NCI-H1417 (cell line): Measurements from ENCODE around the gene GJD2.

ENCODE experiments used
- DNase-seq, 3 experiments: peaks; one replicate each; lab custom pipeline; 2025; lab: John Stamatoyannopoulos, UW

Gene GJD2

DNA sequence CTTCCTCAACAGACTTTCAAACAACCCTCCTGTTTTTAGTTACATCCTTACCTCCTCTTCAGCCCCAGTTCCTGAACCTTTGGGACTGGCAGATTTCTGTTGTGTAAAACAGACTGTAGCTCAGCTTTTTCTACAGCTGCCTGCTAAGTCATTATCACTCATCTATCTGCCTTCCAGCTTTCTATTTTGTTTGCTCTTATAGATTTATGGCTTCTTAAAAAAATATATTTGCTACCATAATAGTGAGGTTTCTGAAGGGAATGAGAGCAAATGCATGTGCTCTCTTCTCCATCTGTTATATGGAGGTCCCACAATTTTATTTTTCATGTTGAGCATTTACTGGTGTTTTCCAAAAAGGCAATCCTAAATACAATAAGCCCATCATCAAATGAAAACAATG is 18.2 kb upstream of the GJD2 start:
- DNase-seq = peak in 2 of 3 experiments; percentile 65 to 85

DNA sequence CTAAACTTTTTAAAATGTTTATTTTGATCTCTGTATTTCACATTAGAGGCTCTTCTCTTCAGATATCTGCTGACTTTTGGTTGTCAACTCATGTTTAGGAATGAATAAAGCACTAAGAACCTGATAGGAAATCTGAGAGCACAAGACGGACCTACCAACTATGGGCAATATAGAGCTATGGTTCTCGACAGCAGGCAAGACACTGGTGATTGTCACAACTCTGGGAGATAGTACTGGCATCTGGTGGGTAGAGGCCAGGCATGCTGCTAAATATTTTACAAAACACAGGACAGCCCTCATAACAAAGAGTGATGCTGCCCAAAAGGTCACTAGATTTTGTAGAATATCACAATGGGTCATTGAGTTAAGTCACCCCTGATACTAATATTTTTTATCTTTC is 17.5 kb upstream of the GJD2 start:
- DNase-seq = no peak

DNA sequence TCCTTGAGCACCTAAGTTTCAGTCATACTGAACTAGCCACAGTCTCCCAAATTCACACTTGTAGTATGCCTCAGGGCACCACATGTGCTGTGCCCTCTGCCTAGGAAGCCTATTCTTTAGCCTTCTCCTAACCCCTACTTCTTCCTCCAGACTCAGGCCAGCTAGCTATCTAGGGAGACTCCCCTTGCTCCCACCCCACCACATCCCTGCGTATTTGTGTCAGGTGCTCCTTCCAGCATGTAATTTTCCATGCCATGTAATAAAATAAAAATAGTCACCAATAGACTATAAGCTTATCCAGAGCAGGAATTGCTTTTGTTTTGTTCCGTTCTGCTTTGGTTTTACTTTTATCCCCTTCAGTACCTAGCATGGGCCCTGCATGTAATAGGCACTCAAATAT is 14.9 kb upstream of the GJD2 start:
- DNase-seq = peak in 1 of 3 experiments; percentile 27

DNA sequence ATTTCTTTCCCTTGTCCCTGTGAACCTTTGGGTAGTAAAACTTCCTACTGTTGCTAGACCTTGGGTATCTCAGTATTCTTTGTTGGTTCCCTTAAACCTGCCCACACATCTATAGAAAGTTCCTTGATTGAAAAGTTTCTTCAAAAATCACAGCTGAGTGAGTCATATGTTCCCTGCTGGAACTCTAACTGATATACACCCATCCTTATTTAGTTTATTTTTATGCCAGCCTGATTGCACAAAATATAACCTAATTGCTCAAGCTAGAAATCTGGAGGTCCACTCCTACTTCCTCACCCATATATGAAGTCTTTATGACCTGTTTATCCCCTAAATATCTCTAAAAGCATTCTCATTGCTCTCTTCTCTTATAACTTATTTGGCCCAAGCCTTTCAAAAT is 13.7 kb upstream of the GJD2 start:
- DNase-seq = no peak

DNA sequence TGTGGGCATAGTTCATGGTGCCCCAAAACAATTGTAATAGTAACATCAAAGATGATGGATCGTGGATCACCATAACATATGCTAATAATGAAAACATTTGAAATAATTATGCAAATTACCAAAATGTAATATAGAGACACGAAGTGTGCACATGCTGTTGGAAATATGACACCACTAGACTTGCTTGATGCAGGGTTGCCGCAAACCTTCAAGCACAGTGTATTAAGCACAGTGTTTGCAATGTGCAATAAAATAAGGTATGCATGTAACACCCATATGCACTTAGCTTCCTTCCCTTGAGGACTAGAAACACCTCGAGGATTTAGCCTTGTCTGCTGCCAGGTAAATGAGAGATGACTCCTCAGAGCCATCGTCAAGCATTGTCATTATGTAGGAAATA is 10.9 kb upstream of the GJD2 start:
- DNase-seq = peak in 1 of 3 experiments; percentile 43

DNA sequence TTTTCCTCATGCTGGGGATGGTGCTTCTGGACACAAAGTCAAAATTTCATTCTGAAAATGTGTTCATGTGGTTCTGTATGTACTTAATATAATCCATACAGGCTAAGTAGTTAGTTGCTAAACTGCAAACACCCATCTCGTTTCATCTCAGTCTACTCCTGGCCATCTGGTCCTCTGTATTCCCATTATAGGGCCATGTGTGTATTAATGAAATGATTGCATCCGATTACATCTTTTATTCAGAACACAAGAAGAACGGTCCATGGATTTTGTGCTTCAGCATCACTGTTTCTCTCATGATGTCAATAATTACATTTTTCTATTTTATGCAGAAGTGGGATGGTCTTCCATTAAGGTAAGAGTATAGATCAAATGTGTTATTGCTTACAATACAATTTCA is 6.1 kb upstream of the GJD2 start:
- DNase-seq = no peak

DNA sequence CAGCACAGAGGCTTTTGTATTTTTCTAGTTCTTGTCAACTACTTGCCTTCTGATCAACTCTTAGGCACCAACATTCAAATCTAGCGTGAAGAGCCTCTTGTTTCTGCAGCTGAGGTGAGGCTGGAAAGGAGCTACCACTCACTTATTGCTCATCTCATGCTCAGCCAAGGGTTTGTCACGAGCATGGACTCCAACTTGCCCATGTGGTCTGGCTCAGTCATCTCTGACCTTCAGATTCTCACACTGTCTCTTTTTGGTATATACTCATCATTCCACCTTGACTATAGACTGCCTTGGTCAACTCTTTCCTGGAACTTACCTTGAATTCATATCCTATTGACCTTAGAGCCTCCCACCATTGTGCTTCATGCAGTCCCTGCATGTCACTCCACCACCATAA is 5.2 kb upstream of the GJD2 start:
- DNase-seq = no peak

DNA sequence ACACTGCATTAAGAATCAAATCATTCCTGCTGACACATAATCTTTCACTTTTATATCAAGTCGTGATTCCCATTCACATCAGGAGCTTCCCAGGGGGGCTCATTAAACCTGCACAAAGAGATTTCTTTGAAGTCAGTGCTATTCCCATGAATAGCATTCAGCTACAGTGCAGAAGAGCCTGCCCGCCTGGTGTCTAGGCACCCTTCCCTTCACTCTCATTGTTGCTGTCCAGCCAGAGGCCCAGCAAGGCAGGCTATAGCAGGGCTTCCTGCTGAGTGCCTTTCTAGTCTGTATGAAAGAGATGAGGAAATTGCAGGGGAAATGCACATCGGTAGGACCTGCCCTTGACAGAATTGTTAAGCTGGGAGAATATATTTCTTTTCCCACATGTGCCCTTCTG is 4.5 kb upstream of the GJD2 start:
- DNase-seq = peak in 2 of 3 experiments; percentile 73 to 89

DNA sequence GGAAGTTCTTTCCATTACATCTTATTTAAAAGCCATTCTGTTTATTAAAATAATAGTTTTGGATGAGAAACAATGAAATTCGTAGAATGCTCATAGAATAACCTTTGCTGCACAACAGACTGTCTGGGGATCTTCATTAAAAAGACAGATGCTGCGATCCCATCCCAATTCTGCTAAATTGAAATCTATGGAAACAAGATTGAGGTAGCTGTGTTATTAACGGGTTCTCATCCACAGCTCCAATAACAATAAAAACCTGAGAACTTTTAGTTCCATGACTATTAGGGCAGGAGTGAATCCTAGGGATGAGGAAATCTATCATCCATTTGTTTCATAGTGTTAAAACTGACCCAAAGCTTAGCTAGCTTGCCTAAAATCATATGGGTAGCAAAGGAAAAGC is 2.5 kb upstream of the GJD2 start:
- no peak for DNase-seq

DNA sequence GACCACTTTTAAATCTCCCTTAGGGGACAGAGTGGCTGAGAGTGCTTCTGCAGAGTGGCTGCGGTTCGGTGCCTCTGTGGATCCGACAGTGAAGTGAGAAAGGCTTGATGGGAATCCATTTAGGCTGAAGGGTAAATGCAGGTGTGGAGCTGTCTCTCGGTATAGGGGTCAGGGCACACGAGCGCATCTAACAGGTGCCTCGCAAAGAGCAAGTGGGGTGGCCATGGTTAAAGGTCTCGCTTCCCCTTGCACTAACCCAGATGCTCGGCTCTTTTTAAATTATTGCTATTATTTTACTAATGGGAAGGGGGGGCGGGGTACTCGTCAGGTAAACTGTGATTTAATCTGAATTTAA is 598 bp upstream of the GJD2 start:
- DNase-seq = peak in 1 of 3 experiments; percentile 19

DNA sequence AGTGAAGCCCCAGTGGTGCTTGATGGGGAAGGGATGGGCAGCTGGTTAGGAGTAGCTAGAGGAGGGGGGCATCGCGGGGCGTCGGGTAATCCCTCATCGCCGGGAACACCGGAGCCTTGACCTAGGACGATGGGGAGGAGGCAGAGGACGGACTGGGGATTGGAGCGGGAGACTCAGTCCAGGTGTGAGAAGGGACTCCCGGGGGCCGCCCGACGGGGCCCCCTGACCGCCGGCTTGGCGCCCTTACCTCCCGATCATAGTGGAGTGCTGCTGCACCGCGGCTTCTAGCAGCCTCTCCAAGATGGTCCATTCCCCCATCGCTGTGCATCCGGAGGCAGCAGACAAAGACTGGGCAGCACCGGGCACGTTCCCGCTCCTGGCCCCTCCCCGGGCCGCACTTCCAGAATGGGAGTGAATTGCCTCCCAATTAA is 612 bp downstream of the GJD2 start:
- peak in 2 of 3 experiments; percentile 75 to 82 for DNase-seq

DNA sequence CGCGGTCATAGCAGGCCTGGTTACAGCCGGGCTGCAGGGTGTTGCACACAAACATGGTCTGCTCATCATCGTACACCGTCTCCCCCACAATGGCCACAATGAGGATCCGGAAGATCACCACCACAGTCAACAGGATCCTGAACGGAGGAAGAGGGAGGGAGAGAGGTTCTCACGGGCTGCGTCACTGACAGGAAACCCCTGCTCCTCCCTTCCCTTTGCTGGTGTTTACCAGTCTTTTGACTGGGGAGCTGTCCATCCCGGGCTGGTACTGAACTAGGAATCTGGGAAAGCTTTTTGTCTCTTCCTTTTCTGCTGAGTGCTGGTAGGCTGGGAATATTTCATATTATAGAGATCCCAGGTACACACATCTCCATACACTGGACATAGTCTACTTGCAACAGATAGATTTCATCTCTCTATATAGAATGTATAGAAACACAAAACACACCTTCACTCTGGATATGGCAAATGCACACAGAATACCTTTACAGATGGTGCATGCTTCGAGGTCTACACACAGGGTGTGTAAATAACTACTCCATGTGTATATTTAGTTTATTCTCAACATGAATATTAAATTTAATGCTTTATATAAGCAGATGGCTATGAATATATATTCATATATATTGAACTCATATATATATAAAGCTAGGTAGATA is 1.4 kb downstream of the GJD2 start:
- DNase-seq = no peak

DNA sequence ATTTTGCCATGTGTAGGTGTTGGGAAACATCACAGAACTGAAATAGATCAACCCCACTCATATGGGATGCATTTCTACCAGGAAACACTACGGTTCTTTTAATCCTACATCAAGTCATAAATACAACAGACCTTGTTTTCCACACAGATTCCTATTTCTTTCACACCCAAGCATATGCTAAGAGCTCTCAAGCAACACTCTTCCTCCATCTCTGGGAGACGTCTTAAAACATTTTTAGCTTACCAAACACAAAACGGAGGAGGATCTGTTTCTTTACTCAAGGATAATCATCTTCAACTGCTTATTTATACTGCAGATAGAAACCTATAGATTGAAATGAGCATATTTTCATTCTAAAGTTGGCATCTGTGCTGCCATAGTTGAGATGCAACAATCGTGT is 5.1 kb downstream of the GJD2 start:
- DNase-seq = no peak

DNA sequence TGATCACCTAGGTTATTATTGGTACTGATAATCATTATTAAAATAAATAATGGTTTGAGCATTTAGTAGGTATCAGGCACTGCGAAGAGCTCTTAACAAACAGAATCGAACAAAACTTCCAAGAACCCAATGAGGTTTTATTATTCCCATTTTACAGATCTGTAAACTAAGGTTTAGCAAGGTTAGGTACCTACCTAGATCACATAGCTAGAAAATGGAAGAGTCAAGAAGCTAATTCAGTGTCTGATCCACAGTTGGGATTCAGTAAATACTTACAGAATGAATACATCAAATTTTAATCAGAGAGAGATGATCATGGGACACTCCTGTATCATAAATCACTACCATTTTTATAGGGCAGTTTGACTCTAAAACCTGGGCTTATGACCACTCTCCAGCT is 15.5 kb downstream of the GJD2 start:
- DNase-seq = no peak

DNA sequence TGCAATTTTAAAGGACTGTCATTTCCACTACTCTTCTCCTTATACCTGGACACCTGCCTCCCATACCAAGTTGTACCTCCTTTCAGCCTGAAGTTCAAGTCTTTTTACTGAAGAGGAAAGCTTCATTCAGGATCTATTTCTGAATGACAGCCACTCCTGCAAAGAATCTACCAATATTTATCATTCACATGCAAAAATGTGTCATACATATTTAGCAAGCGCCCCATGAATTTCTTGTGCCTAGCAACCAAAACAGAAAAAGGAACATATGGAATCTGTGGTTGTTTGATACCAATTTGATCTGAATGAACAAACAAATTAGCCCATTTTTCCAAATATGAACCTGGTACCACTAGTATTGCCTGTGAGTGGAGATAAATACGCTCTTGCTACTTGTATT is 16.8 kb downstream of the GJD2 start:
- no peak for DNase-seq

DNA sequence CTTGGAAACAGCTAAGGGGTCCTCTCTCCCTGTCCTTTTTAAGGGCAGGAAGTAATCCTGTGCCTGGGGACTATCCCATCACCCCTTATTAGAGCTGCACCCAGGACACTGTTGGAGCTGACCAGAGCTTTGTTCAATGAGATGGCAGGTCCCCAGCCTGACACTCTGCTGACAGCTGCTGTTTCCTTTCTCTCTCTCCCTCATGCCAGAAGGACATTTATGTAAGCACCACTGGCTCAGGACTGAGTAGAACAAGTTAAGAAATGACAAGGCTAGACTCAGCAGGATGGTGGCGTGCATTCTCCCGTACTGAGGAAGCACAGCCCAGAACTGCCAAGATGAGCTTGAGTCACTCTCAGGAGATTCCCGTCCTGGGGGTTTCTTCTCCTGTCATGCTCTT is 17.3 kb downstream of the GJD2 start:
- no peak for DNase-seq

DNA sequence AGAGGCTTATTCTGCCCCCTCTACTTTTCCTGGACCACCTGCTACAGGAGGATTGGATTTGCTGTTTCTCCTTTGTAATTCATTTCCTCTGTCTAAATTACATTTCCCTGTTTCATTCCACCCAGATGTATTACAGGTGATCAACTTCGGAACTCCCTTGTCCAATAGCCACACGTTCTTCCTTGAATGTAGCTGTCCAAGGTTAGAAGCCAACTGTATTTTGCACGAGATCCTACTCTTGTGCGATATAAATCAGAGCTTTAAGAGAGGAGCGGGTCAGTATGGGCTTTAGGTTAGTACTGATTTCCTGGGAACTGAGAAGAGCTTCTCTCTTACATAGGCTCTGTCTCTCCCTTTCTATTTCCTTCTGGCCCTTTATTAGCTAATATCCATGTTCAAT is 20.5 kb downstream of the GJD2 start:
- DNase-seq = no peak

DNA sequence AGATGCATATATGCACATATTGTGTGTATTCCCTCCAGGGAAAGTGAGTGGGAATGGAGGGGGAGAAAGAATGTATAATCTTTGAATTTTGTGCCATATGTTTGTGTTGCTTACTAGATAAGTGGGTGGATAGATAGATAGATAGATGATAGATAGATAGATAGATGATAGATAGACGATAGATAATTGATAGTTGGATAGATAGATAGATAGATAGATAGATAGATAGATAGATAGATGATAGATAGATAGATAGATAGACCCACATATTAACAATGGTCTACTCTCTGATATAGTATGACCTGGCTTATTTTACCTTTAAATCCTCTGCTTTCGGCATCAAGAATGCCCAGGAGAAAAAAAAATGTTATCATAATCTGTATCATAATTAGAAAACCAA is 21.2 kb downstream of the GJD2 start:
- DNase-seq = no peak

DNA sequence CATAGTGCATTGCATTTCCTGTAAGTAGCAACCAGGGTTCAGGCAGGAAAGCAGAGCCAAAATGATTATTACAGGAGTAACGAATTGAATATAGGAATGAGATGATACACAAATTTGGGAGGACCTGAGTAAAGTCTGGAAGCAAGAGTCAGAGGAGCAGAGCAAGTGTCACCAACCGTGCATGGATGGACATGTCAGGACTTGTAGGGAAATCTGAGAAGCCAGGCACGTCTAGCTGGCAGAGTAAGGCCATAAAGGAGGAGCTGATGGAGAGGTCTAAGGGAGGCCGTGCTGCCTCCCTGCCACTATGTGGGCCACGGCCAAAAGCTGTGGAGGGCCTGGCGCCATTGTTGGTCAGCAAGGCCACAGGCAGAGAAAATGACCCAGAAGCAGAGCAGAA is 22.4 kb downstream of the GJD2 start:
- peak in 2 of 3 experiments; percentile 13 to 14 for DNase-seq

DNA sequence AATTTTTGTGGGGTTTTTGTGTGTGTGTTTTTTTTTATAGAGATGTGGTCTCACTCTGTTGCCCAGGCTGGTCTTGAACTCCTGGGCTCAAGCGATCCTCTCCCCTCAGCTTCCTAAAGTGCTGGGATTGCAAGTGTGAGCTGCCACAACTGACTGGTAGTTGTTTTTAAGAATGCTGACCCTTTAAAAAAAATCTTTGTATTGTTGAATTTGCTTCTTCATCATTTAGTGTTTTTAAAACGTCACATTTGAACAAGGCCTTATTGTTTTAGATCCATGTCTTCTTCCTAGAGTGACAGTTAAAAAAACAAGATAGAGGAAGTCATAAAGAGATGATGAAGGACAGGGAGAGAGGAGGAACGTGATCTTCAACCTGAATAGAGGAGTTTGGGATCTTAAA is 24.1 kb downstream of the GJD2 start:
- no peak for DNase-seq

DNA sequence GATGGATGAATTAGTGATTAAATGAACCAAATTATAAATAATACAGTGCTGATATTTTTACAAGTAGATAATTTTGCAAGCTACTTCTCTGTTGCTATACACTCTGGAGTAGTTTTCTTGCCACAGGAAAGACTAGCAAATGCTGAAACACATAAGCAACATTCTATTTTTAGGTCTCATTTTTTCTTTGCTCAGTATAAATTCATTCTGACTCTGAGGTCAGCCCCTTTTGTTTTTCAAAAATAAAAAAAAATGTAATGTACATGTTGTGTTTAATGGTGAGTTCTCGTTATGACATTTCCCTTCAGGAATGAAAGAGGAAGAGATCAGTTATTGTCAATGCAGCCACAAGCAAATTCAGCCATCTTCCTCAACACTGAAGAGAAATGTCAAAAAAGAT is 24.9 kb downstream of the GJD2 start:
- no peak for DNase-seq

DNA sequence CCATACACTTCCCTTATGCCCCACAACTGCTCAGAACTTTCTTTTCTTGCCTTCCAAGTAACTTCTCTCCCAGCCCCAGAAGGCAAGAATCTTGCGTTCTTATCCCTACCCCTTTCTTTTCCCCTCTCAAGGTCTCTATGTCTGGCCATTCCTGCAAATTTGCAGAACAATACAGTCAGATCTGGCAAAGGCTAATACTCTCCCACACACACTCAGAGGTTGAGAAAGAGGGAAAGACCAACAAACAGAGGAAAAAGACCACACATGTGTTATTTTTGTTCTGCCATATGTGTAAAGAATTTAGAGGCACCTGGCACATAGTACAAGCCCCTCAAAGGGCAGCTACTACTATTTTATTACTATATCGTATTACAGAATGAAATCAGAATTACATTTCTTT is 25.7 kb downstream of the GJD2 start:
- DNase-seq = no peak

DNA sequence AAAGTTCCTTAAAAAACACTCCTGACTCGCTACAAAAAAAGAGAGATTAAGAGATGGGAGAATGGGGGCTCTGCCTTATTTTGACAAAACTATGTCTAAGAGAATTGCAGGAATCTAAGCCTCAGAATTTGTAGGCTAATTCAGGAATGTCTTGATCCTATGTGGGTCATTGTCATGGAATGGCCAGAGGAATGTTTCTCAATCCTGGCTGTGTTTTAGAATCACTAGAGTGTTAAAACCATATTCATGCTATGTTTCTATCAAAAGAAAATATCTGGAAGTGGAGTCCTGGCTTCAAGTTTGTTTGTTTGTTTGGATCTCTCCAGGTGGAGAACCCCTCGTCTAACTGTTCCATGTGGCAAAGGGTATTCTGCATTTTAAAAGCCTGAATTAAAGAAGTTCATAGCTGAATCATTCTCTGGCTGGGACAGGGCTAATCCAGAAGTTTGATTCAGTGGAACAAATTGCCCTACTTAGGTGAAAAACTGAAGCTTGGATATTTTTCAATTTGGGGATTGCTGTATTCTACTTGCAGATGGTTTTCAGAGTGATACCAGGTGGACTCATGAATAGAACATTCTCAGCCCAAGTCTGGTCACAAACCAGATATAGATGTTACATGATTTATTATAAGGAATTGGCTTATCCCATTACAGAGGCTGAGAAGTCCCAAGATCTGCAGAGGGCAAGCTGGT is 28.2 kb downstream of the GJD2 start:
- no peak for DNase-seq

DNA sequence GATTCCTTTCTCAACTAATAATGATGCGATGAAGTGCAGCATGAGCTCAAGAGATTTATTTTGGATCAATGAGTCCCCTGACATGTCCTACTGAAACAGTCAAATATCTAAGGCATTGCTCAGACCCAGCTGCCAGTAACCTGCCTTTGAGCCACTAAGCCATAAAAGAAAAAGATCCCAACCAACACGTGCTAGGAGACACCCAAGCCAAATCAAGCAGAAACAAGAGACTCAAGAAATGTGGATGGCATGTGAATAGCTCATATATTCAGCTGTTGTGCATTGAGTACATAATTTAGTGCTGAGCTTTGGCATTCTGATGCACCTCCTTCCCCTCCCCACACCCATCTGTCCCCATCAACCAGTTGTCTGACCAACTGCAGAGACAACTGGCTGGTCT is 29.2 kb downstream of the GJD2 start:
- DNase-seq = no peak
